Fibroblast of lung (primary cell): ENCODE results near the gene WDR5B.

Experiments used
- EZH2 ChIP-seq: IDR thresholded peaks from 2 replicates; pipeline ENCODE4 v1.5.1; 2012; ENCODE audit warnings: low read length, control low read depth, mild to moderate bottlenecking; ENCODE audit errors: missing control alignments
- TF ChIP-seq, protein P1 (sequence below), 2 donors: IDR thresholded peaks in 1 of 2; conservative IDR thresholded peaks in 1 of 2; 1 replicate in 1 of 2; 2 replicates in 1 of 2; pipeline ENCODE4 v1.5.1; 2011 to 2012; ENCODE audit warnings: low read length in 2 of 2, control low read depth in 1 of 2, inconsistent platforms in 1 of 2, low read depth in 1 of 2, mild to moderate bottlenecking in 1 of 2

DNA sequence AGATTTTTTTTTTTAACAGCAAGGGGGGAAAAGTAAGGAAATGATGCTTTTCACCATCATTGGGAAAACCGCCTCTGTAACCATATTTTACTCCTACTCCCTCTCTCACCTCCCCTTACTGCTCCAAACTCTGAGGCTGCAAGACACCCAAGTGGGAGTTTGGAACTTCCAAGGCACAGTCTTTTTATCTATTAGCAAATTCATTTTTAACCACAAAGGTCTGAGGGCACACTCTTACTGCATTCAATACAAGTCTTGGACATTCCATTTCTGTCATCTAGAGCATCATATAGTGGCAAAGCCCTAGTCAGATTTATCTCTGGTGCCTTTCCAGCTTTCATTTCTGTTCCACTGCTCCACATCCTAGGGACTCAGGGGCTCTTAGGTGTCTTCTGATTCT, 18.7 kb downstream of the WDR5B start:
- TF ChIP-seq EZH2 = no peak
- TF ChIP-seq, protein P1, sequence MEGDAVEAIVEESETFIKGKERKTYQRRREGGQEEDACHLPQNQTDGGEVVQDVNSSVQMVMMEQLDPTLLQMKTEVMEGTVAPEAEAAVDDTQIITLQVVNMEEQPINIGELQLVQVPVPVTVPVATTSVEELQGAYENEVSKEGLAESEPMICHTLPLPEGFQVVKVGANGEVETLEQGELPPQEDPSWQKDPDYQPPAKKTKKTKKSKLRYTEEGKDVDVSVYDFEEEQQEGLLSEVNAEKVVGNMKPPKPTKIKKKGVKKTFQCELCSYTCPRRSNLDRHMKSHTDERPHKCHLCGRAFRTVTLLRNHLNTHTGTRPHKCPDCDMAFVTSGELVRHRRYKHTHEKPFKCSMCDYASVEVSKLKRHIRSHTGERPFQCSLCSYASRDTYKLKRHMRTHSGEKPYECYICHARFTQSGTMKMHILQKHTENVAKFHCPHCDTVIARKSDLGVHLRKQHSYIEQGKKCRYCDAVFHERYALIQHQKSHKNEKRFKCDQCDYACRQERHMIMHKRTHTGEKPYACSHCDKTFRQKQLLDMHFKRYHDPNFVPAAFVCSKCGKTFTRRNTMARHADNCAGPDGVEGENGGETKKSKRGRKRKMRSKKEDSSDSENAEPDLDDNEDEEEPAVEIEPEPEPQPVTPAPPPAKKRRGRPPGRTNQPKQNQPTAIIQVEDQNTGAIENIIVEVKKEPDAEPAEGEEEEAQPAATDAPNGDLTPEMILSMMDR (conservative IDR thresholded peaks at IDR 0.05 in 1 of 2, IDR thresholded peaks at IDR 0.05 in 1 of 2; ENCODE audit: low read depth in 1 of 2, low read length in 2 of 2) = no peak
